IPS-15b (cell line): ENCODE measurements around the gene SNTG2.
"Not testable (repeated sequence)": the region's sequence is repeated elsewhere in the genome, so short reads cannot be mapped to it uniquely, and the experiment has no call there.

ENCODE experiments used
- H3K27me3 ChIP-seq: one replicate; pipeline ENCODE4 v1.6.1; 2013; ENCODE audit warnings: low read length; ENCODE audit not compliant: control insufficient read depth, insufficient read depth
- H3K36me3 ChIP-seq: one replicate; pipeline ENCODE4 v1.6.1; 2013; ENCODE audit warnings: low read length; ENCODE audit not compliant: control insufficient read depth, insufficient read depth
- H3K4me1 ChIP-seq: one replicate; pipeline ENCODE4 v1.6.1; 2013; ENCODE audit warnings: mild to moderate bottlenecking, low read length; ENCODE audit not compliant: control insufficient read depth, insufficient read depth
- H3K4me3 ChIP-seq: one replicate; pipeline ENCODE4 v1.5.1; 2013; ENCODE audit warnings: low read depth, low read length
- H3K9ac ChIP-seq: one replicate; pipeline ENCODE4 v1.6.1; 2013; ENCODE audit warnings: low read depth, mild to moderate bottlenecking, low read length
- H3K9me3 ChIP-seq: one replicate; pipeline ENCODE4 v1.6.1; 2013; ENCODE audit warnings: mild to moderate bottlenecking, low read length; ENCODE audit not compliant: control insufficient read depth, insufficient read depth

Gene SNTG2

DNA sequence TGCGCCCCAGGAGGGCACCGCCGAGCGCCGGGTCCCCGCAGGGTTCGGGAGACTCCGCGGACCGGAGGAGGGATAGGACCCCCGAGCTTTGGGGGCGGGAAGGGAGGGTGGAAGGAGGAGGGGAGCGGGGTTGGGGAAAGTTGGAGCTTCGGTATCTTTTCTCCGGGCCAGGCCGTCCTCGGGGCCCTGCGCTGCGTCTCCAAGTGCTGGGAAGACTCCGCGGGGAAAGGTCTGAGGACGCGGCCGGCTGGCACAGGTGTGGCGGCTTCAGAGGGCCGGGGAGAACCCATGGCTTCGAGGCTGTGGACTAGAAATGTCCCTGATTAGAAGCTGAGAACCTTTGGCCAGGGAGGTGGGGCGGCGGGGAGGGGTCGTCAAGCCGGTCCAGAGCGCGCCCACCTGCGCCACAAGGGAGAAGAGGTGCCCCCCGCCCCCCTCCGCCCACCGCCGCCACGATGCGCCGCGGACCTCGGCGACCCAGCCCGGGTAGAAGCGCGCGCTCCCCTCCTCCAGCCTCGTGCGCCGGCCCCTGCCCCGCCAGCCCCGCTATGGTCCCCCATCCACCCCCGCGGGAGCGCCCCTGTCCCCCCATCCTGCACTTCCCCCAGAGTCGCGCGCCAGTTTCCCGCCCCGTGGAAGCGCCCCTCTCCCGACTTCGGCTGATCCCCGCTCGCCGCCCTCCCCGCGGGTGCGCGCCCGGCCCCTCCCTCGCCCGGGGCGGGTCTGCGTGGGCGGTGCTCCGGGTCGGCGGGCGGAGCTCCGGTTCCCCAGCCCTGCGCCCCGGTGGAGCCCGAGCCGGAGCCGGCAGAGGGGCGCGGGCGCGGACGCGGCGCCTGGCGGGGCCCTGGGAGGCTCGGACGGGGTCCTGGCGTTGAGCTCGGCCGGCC lies at the start of gene SNTG2:
Gene SNTG2, plus strand, starts transcription at position 770 of the 887 bp plus-strand sequence. CDS start 148 bp downstream, outside the sequence.
- Histone ChIP-seq H3K9me3 (no peaks in the 10 kb centered on the region), H3K36me3 (no peaks in the 10 kb centered on the region), H3K27me3 (peaks cover 15% of the 10 kb centered on the region), H3K4me1 (peaks cover 9% of the 10 kb centered on the region), H3K9ac (peak within 1 kb of the TSS; percentile 47), H3K4me3 (peak within 1 kb of the TSS; percentile 66)

DNA sequence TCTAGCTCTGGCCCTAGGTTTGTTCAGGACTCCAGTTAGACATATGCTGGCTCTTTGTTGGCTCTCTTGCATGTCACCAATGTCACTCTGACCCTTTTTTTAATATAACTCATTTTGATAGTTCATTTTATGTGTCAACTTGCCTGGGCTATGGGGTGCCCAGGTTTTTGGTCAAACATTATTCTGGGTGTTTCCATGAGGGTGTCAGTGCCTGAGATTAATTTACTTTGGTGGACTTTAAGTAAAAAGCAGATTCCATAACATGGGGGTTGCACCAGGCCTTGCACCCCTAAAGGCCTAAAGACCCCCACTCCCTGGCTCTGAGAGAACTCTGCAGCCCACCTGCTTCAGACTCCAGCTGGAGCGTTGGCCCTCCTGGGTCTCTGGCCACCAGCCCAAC lies 48.1 kb upstream of the SNTG2 start:
- H3K4me3 ChIP-seq, result no peak overlapping the region
- H3K36me3 ChIP-seq, result no peaks in the 10 kb centered on the region
- H3K27me3 ChIP-seq, result no peaks in the 10 kb centered on the region
- peaks cover 9% of the 10 kb centered on the region for H3K4me1 ChIP-seq
- no peaks in the 10 kb centered on the region for H3K9me3 ChIP-seq
- H3K9ac ChIP-seq, result no peak overlapping the region

DNA sequence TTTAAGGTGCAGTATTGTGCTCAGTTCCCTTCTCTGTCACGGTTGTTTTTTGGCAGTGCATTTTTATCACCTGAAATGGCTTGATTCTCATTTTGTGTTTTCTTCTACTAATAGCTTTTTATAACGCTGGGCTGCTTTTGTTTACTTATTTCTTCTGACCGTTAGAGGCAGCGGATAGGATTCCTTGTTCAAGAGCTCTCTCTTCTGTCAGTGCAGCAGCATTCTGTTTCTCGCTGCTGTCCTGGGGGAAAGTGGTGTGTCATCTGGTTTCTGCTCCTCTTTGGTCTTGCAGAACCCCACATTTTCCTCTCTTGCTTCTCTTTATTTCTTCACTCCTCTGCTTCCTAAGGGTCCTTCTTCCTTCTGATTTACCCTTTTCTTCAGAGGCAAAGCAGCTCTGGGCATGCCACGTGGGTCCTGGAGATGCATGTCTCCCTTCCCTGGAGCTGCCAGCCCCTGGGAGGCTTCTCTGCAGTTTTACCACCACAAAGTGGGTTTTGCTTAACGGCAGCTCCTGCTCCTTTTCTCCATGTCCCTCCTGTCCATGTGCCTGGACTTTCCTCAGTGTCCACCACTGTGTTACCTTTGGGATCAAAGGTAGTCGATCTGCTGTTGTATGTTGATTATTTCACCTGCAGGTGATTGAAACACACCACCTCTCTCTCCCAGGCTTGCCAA lies 47.3 kb upstream of the SNTG2 start:
- Histone ChIP-seq H3K36me3 (no peaks in the 10 kb centered on the region), H3K9me3 (no peaks in the 10 kb centered on the region), H3K4me3 (no peak overlapping the region), H3K9ac (no peak overlapping the region), H3K27me3 (no peaks in the 10 kb centered on the region), H3K4me1 (peaks cover 9% of the 10 kb centered on the region)

DNA sequence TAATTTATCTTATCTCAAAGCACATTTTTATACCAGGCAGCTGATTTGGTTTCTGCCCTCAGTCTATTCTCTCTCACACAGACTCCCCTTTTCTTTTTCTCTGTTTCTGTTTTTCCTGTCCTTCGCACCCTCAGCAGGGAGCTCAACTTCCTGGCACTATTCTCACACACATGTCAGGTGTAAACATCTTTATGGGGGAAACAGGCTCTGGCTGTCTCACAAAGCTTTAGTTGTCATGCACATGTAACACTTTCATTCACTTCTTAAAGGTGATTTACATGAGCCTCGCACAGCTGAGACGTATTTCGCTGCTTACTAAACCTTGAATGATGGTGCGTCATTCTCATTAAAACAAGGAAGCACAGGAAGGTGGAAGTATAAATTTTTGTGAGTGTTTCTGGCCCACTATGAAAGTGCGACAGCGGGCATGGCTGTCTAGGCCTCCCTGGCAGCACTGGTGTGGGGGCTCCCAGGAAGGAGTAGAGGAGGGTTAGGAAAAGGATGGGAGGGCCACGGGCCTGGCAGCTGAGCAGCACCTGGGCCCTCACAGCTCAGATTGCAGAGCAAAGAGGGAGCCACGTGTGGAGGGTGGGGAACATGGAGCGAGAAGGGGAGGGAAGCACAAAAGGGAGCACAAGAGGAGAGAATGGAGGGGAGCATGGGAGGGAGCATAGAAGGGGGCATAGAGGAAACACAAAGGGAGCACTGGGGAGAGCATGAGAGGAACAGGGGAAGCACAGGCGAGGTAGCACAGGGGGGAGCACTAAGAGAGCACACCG lies 46.2 kb upstream of the SNTG2 start:
- Histone ChIP-seq H3K27me3 (no peaks in the 10 kb centered on the region), H3K9ac (no peak overlapping the region), H3K4me1 (peaks cover 9% of the 10 kb centered on the region), H3K4me3 (no peak overlapping the region), H3K9me3 (no peaks in the 10 kb centered on the region), H3K36me3 (no peaks in the 10 kb centered on the region)

DNA sequence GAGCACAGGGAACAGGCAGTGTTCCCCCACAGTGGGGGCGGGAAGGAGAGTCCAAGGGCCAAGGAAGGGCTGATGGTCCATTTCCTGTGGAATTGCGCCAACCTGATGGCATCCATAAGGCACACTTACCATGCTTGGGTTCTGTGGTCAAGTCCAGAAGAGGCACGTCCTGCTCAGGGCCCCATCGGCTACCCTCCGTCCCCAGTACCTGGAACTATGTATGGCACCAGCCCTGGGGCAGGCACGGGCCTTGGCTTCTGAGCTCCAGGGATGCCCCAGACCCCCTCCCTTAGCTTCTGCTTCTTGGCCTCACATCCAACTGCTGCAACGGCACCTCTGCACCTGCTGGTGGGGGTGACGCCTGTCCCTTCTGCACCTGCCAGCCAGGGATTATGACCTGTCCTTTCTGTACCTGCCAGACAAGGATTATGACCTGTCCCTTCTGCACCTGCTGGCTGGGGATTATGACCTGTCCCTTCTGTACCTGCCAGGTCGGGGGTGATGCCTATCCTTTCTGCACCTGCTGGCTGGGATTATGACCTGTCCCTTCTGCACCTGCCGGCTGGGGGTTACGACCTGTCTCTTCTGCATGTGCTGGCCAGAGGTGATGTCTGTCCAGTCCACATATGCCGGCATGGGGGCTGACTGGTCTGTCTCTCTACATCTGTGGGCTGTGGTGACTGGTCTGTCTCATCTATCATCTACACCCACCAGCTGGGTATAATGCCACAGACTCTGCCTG lies 45.4 kb upstream of the SNTG2 start:
- no peaks in the 10 kb centered on the region for H3K27me3 ChIP-seq
- no peaks in the 10 kb centered on the region for H3K9me3 ChIP-seq
- no peak overlapping the region for H3K9ac ChIP-seq

DNA sequence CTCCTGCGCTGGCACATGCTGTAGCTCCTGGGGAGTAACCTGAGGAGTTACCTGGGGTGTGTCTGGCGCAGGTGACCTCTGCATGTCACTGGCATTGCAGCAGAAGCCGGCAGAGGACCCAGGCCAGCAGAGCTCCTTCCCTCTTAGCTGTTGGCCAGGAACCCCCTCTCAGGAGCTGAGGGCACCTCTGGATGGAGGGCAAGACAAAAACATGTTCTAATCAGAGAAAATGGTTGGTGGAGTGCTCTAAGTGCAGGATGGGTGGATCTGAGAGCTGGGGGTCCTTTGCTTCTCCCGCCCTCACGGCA lies 44.9 kb upstream of the SNTG2 start:
- H3K4me1 ChIP-seq, result peaks cover 9% of the 10 kb centered on the region
- no peak overlapping the region for H3K4me3 ChIP-seq
- H3K27me3 ChIP-seq, result no peaks in the 10 kb centered on the region
- no peaks in the 10 kb centered on the region for H3K9me3 ChIP-seq
- H3K9ac ChIP-seq, result no peak overlapping the region
- H3K36me3 ChIP-seq, result no peaks in the 10 kb centered on the region

More for the DNA sequence above, 45.4 kb upstream of the SNTG2 start:
- H3K4me3 ChIP-seq, result no peak overlapping the region
- peaks cover 9% of the 10 kb centered on the region for H3K4me1 ChIP-seq
- H3K36me3 ChIP-seq, result no peaks in the 10 kb centered on the region

DNA sequence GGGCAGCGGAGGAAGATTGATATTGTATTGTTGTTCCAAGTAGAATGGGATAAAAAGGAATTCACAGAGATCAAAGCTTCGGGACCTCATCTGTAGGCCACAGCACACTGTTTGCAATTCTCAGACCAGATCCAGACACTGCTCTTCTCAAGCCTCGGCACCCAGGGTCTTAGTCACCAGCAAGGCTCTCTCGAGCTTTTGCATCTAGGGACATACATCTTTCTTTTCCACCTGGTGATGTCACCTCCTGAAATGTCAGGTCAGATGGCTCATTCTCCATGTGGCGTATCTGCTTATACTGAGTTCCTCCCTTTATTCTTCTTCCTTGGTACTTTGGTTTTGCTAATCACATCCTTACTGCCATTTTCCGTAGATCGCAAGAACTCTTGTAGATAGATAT lies 42.9 kb upstream of the SNTG2 start:
- Histone ChIP-seq H3K9ac (no peak overlapping the region), H3K9me3 (no peaks in the 10 kb centered on the region)

DNA sequence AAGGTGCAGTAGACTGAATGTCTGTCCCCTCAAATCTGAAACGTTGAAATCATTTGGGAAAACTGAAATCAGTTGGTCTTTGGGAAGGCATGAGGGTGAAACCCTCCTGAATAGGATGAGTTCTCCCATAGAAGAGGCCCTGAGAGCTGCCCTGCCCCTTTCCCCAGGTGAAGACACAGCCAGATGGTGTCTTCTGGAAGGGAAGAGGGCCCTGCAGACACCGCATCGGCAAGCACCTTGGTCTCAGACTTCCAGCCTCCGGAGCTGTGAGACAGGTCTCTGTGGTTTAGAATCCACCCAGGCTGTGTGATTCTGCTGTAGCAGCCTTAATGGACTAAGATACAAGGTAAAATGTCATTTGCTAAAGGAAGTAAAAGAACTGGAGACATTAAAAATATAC lies 42.1 kb upstream of the SNTG2 start:
- Histone ChIP-seq H3K9ac (no peak overlapping the region), H3K27me3 (peaks cover 4% of the 10 kb centered on the region), H3K9me3 (no peaks in the 10 kb centered on the region), H3K4me1 (peaks cover 7% of the 10 kb centered on the region), H3K36me3 (no peaks in the 10 kb centered on the region), H3K4me3 (no peak overlapping the region)

More for the DNA sequence above, 42.9 kb upstream of the SNTG2 start:
- peaks cover 9% of the 10 kb centered on the region for H3K4me1 ChIP-seq
- no peak overlapping the region for H3K4me3 ChIP-seq
- H3K27me3 ChIP-seq, result peaks cover 4% of the 10 kb centered on the region
- H3K36me3 ChIP-seq, result no peaks in the 10 kb centered on the region

DNA sequence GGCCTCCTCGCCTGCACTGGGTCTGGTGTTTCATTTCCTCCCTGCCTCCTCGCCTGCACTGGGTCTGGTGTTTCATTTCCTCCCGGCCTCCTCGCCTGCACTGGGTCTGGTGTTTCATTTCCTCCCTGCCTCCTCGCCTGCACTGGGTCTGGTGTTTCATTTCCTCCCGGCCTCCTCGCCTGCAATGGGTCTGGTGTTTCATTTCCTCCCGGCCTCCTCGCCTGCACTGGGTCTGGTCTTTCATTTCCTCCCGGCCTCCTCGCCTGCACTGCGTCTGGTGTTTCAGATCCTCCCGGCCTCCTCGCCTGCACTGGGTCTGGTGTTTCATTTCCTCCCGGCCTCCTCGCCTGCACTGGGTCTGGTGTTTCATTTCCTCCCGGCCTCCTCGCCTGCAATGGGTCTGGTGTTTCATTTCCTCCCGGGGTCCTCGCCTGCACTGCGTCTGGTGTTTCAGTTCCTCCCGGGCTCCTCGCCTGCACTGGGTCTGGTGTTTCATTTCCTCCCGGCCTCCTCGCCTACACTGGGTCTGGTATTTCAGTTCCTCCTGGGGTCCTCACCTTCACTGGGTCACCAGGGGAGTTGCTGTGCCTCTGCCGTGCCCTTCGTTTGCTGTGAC lies 40.8 kb upstream of the SNTG2 start:
- H3K36me3 ChIP-seq, H3K9me3 ChIP-seq, H3K4me1 ChIP-seq, H3K9ac ChIP-seq, H3K4me3 ChIP-seq, H3K27me3 ChIP-seq: not testable (repeated sequence)

DNA sequence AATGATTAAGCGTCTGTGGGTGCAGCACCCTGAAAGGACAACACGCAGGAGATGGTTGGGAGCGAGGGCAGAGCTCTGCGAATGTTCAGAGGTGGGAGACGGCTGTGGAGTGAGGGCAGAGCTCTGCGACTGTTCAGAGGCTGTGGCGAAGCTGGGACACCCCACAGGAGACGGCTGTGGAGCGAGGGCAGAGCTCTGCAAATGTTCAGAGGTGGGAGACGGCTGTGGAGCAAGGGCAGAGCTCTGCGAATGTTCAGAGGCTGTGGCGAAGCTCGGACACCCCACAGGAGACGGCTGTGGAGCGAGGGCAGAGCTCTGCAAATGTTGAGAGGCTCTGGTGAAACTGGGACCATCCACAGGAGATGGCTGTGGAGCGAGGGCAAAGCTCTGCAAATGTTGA lies 40.0 kb upstream of the SNTG2 start:
- Histone ChIP-seq H3K4me1 (no peaks in the 10 kb centered on the region), H3K36me3 (no peaks in the 10 kb centered on the region), H3K4me3 (no peak overlapping the region), H3K9me3 (no peaks in the 10 kb centered on the region), H3K9ac (no peak overlapping the region), H3K27me3 (peaks cover 4% of the 10 kb centered on the region)

DNA sequence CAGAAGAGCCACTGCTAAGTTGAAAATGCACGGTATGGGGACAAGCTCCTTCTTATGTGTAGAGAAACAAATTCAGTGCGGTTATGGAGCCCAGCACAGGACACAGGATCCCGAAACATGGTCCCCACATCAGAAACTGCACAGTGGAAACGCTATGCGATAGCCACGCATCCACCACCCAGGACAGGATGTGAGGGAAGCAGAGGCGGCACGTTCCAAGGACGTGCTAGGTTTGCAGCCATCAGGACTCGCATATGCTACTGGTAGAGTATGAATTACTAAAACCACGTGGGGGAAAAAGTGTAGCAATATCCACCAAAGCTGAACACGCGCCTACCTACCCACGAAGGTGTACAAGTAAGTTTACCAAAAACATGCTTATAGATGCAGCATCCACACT lies 34.7 kb upstream of the SNTG2 start:
- Histone ChIP-seq H3K4me3 (no peak overlapping the region), H3K4me1 (no peaks in the 10 kb centered on the region), H3K9ac (no peak overlapping the region), H3K36me3 (no peaks in the 10 kb centered on the region), H3K9me3 (no peaks in the 10 kb centered on the region), H3K27me3 (peaks cover 13% of the 10 kb centered on the region)
